ENCODE results near the gene TRIM2. TPM values are rescaled to one million over a fixed set of nuclear protein-coding genes. Genes with fewer than 3 reads are reported as not detected.

TRIM2 gene
- total RNA-seq, 2 donors from 2014 or later, result 31.3 to 42.0 TPM

DNA sequence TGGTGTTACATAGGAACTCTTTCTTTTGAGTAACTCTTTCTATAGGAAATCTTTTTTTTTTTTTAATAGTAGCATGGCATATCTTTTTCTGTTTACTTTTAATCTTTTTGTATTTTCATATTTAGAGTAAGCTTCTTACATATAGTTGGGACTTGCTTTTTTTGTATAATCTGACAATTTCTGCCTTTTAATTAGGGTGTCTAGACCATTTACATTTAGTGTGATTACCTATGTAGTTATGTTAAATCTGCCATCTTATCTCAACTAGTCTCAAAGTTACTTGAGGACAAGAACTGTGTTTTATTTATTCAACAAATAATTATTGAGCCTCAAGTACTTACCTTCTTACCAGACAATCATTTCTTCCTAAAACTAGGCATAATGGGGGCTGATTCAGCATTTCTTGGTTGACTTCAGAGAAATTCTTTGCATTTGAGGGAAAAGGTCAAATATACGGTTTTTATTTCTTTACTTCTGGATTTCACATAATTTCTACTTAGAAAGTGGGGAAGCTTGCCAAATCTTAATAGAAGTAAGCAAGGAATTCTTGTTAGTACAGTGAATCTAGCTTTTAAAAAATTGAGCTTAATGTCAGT, 168.8 kb downstream of the TRIM2 start:
- Histone ChIP-seq H3K4me3 (no peak overlapping the region), H3K27ac (no peak overlapping the region), H3K4me1 (no peaks in the 10 kb centered on the region), H3K36me3 (replicated peaks in 1 of 2; ENCODE audit: insufficient read depth in 1 of 2, low read depth in 2 of 2) (no peaks in the 10 kb centered on the region), H3K27me3 (no peaks in the 10 kb centered on the region), H3K9me3 (no peaks in the 10 kb centered on the region)
- DNase-seq (no peak), ATAC-seq (no peak)
- TF ChIP-seq CTCF (IDR thresholded peaks at IDR 0.05) (no peak), POLR2A (IDR thresholded peaks at IDR 0.05) (no peak)
- intact Hi-C loops (cut with DNase I), result no loop called here
- WGBS, 2 donors, result 78 to 94% methylated on average over 1 of the region's 1 CpG

DNA sequence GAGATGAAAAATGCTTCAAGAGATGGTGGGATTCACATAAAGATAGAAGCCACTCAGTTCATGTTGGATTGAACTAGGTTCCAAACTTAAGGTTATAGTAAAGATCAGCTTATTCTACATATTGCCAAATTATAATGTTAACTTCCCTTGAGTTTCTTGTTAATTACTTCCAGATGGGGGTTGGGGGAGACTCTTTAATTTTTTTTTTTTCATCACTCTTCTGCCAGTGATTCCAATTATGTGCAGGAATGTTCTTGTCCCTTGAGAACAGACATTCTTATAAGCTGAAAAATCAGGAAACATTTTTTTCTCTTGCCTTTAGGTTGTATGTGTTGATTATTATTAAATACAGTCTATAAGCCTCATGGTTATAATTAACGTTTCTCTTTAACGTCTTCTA, 170.2 kb downstream of the TRIM2 start:
- H3K36me3 ChIP-seq (replicated peaks in 1 of 2; ENCODE audit: insufficient read depth in 1 of 2, low read depth in 2 of 2), result no peaks in the 10 kb centered on the region
- DNase-seq (no peak), ATAC-seq (no peak)
- intact Hi-C loops (cut with DNase I), result no loop called here
- WGBS, 2 donors, result 68 to 79% methylated on average over 2 of the region's 2 CpGs
- H3K27me3 ChIP-seq, result no peaks in the 10 kb centered on the region
- TF ChIP-seq POLR2A (IDR thresholded peaks at IDR 0.05) (no peak), CTCF (IDR thresholded peaks at IDR 0.05) (no peak)
- H3K4me3 ChIP-seq, result no peak overlapping the region
- no peak overlapping the region for H3K27ac ChIP-seq
- H3K9me3 ChIP-seq, result no peaks in the 10 kb centered on the region
- H3K4me1 ChIP-seq, result no peaks in the 10 kb centered on the region

GRCh38 chr4:153375303-153375702, 171.1 kb downstream of the TRIM2 start:
- no peaks in the 10 kb centered on the region for H3K4me1 ChIP-seq
- TF ChIP-seq POLR2A (IDR thresholded peaks at IDR 0.05), result no peak
- TF ChIP-seq CTCF (IDR thresholded peaks at IDR 0.05), result no peak
- 88 to 94% methylated on average over 1 of the region's 1 CpG for WGBS, 2 donors
- intact Hi-C loops (cut with DNase I), result no loop called here
- DNase-seq (no peak), ATAC-seq (no peak)
- H3K27me3 ChIP-seq, result no peaks in the 10 kb centered on the region
- no peak overlapping the region for H3K4me3 ChIP-seq
- H3K36me3 ChIP-seq (replicated peaks in 1 of 2; ENCODE audit: insufficient read depth in 1 of 2, low read depth in 2 of 2), result no peaks in the 10 kb centered on the region
- H3K27ac ChIP-seq, result no peak overlapping the region
- no peaks in the 10 kb centered on the region for H3K9me3 ChIP-seq

- no peak overlapping the region for H3K27ac ChIP-seq
- no peaks in the 10 kb centered on the region for H3K9me3 ChIP-seq
- intact Hi-C loops (cut with DNase I), result no loop called here
- H3K36me3 ChIP-seq (replicated peaks in 1 of 2; ENCODE audit: insufficient read depth in 1 of 2, low read depth in 2 of 2), result no peaks in the 10 kb centered on the region
- WGBS, 2 donors, result 84 to 90% methylated on average over 4 of the region's 4 CpGs
- H3K27me3 ChIP-seq, result no peaks in the 10 kb centered on the region
- no peaks in the 10 kb centered on the region for H3K4me1 ChIP-seq
- ATAC-seq (no peak), DNase-seq (no peak)
- no peak overlapping the region for H3K4me3 ChIP-seq
- TF ChIP-seq POLR2A (IDR thresholded peaks at IDR 0.05), result no peak
- TF ChIP-seq CTCF (IDR thresholded peaks at IDR 0.05), result no peak
Observed at GRCh38 chr4:153383131-153383530, 178.9 kb downstream of the TRIM2 start.

- H3K9me3 ChIP-seq, result no peaks in the 10 kb centered on the region
- no peak for DNase-seq
- H3K36me3 ChIP-seq (replicated peaks in 1 of 2; ENCODE audit: insufficient read depth in 1 of 2, low read depth in 2 of 2), result no peaks in the 10 kb centered on the region
- H3K4me3 ChIP-seq, result no peak overlapping the region
- no peak for ATAC-seq
- H3K27me3 ChIP-seq, result no peaks in the 10 kb centered on the region
- WGBS, 2 donors, result 100% methylated on average over 1 of the region's 1 CpG
- H3K4me1 ChIP-seq, result no peaks in the 10 kb centered on the region
- H3K27ac ChIP-seq, result no peak overlapping the region
- intact Hi-C loops (cut with DNase I), result no loop called here
- no peak for TF ChIP-seq CTCF (IDR thresholded peaks at IDR 0.05)
- TF ChIP-seq POLR2A (IDR thresholded peaks at IDR 0.05), result no peak
Observed at GRCh38 chr4:153384160-153384559, 179.9 kb downstream of the TRIM2 start.

Data from body of pancreas (tissue), 4 donors.